ENCODE measurements around the gene NR3C1. TPM values are rescaled to one million over a fixed set of nuclear protein-coding genes. Genes with fewer than 3 reads are reported as not detected.

Gene NR3C1
- total and polyA plus RNA-seq, 2 of the 13 experiments (the other 11 are each of a cell fraction or from before 2014, with no cell fraction given): 10.0 to 24.3 TPM

- TF ChIP-seq ZNF326 (CRISPR knock-in tag; IDR thresholded peaks at IDR 0.05; ENCODE audit: borderline replicate concordance): no peak
- no peak for TF ChIP-seq XRCC5 (optimal IDR thresholded peaks at IDR 0.05; ENCODE audit: low read length)
- TF ChIP-seq REPIN1 (CRISPR knock-in tag; IDR thresholded peaks at IDR 0.05; ENCODE audit: borderline replicate concordance, low read depth): no peak
- TF ChIP-seq ZBTB20 (CRISPR knock-in tag; IDR thresholded peaks at IDR 0.05; ENCODE audit: borderline replicate concordance, low read depth): peak; percentile 54; the same call in 1 of the 2 replicates
- TF ChIP-seq ZNF33B (CRISPR knock-in tag; IDR thresholded peaks at IDR 0.05): peak; percentile 70; the same call in 1 of the 2 replicates
- TF ChIP-seq SKIL (CRISPR knock-in tag; IDR thresholded peaks at IDR 0.05; ENCODE audit: borderline replicate concordance): no peak
- TF ChIP-seq ELF3 (CRISPR knock-in tag; IDR thresholded peaks at IDR 0.05): peak; percentile 73; the same call in 1 of the 2 replicates
- peak; percentile 16 for TF ChIP-seq MEIS2 (CRISPR knock-in tag; IDR thresholded peaks at IDR 0.05)
- TF ChIP-seq, protein P1, sequence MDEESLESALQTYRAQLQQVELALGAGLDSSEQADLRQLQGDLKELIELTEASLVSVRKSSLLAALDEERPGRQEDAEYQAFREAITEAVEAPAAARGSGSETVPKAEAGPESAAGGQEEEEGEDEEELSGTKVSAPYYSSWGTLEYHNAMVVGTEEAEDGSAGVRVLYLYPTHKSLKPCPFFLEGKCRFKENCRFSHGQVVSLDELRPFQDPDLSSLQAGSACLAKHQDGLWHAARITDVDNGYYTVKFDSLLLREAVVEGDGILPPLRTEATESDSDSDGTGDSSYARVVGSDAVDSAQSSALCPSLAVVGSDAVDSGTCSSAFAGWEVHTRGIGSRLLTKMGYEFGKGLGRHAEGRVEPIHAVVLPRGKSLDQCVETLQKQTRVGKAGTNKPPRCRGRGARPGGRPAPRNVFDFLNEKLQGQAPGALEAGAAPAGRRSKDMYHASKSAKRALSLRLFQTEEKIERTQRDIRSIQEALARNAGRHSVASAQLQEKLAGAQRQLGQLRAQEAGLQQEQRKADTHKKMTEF (CRISPR knock-in tag; IDR thresholded peaks at IDR 0.05): peak; percentile 80
- no peak for TF ChIP-seq TRIM22 (IDR thresholded peaks at IDR 0.05)
- TF ChIP-seq ZSCAN29 (CRISPR knock-in tag; conservative IDR thresholded peaks at IDR 0.05): no peak
- TF ChIP-seq, protein P2, sequence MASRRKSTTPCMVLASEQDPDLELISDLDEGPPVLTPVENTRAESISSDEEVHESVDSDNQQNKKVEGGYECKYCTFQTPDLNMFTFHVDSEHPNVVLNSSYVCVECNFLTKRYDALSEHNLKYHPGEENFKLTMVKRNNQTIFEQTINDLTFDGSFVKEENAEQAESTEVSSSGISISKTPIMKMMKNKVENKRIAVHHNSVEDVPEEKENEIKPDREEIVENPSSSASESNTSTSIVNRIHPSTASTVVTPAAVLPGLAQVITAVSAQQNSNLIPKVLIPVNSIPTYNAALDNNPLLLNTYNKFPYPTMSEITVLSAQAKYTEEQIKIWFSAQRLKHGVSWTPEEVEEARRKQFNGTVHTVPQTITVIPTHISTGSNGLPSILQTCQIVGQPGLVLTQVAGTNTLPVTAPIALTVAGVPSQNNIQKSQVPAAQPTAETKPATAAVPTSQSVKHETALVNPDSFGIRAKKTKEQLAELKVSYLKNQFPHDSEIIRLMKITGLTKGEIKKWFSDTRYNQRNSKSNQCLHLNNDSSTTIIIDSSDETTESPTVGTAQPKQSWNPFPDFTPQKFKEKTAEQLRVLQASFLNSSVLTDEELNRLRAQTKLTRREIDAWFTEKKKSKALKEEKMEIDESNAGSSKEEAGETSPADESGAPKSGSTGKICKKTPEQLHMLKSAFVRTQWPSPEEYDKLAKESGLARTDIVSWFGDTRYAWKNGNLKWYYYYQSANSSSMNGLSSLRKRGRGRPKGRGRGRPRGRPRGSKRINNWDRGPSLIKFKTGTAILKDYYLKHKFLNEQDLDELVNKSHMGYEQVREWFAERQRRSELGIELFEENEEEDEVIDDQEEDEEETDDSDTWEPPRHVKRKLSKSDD (CRISPR knock-in tag; IDR thresholded peaks at IDR 0.05; ENCODE audit: low read depth): peak; percentile 98
- TF ChIP-seq, protein P3, sequence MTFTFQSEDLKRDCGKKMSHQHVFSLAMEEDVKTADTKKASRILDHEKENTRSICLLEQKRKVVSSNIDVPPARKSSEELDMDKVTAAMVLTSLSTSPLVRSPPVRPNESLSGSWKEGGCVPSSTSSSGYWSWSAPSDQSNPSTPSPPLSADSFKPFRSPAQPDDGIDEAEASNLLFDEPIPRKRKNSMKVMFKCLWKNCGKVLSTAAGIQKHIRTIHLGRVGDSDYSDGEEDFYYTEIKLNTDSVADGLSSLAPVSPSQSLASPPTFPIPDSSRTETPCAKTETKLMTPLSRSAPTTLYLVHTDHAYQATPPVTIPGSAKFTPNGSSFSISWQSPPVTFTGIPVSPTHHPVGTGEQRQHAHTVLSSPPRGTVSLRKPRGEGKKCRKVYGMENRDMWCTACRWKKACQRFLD (CRISPR knock-in tag; IDR thresholded peaks at IDR 0.05; ENCODE audit: borderline replicate concordance): no peak
- TF ChIP-seq GATAD1 (CRISPR knock-in tag; IDR thresholded peaks at IDR 0.05): peak; percentile 75
- TF ChIP-seq MXI1 (IDR thresholded peaks at IDR 0.05; ENCODE audit: borderline replicate concordance, low read depth, low read length): no peak; the same call in 2 of the 3 replicates
- TF ChIP-seq, protein P4, sequence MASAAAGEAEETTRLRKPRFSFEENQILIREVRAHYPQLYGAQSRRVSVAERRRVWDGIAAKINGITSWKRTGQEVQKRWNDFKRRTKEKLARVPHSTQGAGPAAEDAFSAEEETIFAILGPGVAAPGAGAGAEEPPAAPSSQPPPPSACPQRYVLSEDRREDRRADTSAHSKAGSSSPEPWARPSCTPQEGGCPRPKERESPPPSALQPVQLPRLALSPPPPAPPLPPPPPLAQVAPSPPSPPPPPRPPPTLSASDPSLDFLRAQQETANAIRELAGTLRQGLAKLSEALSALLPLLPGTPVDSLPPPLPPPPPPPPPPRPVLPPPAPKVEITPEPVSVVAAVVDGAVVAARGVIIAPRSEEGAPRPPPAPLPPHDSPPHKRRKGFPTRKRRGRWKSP (CRISPR knock-in tag; IDR thresholded peaks at IDR 0.05): peak; percentile 38; the same call in 1 of the 2 replicates
- TF ChIP-seq RELA (CRISPR knock-in tag; IDR thresholded peaks at IDR 0.05): peak; percentile 59; the same call in 1 of the 2 replicates
- no peak for TF ChIP-seq ZFP36L2 (CRISPR knock-in tag; IDR thresholded peaks at IDR 0.05)
- no peak for TF ChIP-seq MAFG (CRISPR knock-in tag; IDR thresholded peaks at IDR 0.05)
These were observed 1.8 kb upstream of the NR3C1 start (continued) for GRCh38 chr5:143405063-143405848.

All from HepG2 (cell line).